ENCODE data around the gene OGDHL. TPM values are rescaled to one million over a fixed set of nuclear protein-coding genes. Genes with fewer than 3 reads are reported as not detected.

The OGDHL gene
- total RNA-seq, 1 donor from 2014 or later = 1.9 TPM

- intact Hi-C loops (cut with DNase I) = no loop called here
Measured at GRCh38 chr10:49709934-49710333, 52.2 kb downstream of the OGDHL start.

GRCh38 chr10:49707585-49707984 is 54.5 kb downstream of the OGDHL start:
- no peak for DNase-seq (ENCODE audit: missing footprints)
- no peak for ATAC-seq
- intact Hi-C loops (cut with DNase I) = no loop called here

More at GRCh38 chr10:49709934-49710333, 52.2 kb downstream of the OGDHL start:
- no peak for ATAC-seq
- no peak for DNase-seq (ENCODE audit: missing footprints)

GRCh38 chr10:49700997-49701396 is 61.1 kb downstream of the OGDHL start:
- intact Hi-C loops (cut with DNase I) = no loop called here
- DNase-seq (ENCODE audit: missing footprints) = no peak
- no peak for ATAC-seq

GRCh38 chr10:49700211-49700610 is 61.9 kb downstream of the OGDHL start:
- DNase-seq (ENCODE audit: missing footprints) (no peak), ATAC-seq (no peak)
- intact Hi-C loops (cut with DNase I) = no loop called here

GRCh38 chr10:49698679-49699078 is 63.4 kb downstream of the OGDHL start:
- no peak for DNase-seq (ENCODE audit: missing footprints)
- no peak for ATAC-seq
- intact Hi-C loops (cut with DNase I) = no loop called here

GRCh38 chr10:49696311-49696710 is 65.8 kb downstream of the OGDHL start:
- DNase-seq (ENCODE audit: missing footprints) (no peak), ATAC-seq (no peak)
- intact Hi-C loops (cut with DNase I) = no loop called here

GRCh38 chr10:49694466-49694865 is 67.7 kb downstream of the OGDHL start:
- intact Hi-C loops (cut with DNase I) = no loop called here
- ATAC-seq (no peak), DNase-seq (ENCODE audit: missing footprints) (no peak)

- intact Hi-C loops (cut with DNase I) = no loop called here
- ATAC-seq (no peak), DNase-seq (ENCODE audit: missing footprints) (no peak)
Measured at GRCh38 chr10:49691588-49691987, 70.5 kb downstream of the OGDHL start.

- DNase-seq (ENCODE audit: missing footprints) (no peak), ATAC-seq (no peak)
- intact Hi-C loops (cut with DNase I) = no loop called here
Measured at GRCh38 chr10:49690698-49691356, 71.3 kb downstream of the OGDHL start.

- DNase-seq (ENCODE audit: missing footprints) = no peak
- ATAC-seq = no peak
- intact Hi-C loops (cut with DNase I) = no loop called here
Measured at GRCh38 chr10:49689882-49690510, 72.1 kb downstream of the OGDHL start.

- ATAC-seq (no peak), DNase-seq (ENCODE audit: missing footprints) (no peak)
- intact Hi-C loops (cut with DNase I) = no loop called here
Measured at GRCh38 chr10:49688920-49689319, 73.2 kb downstream of the OGDHL start.

- intact Hi-C loops (cut with DNase I) = no loop called here
- ATAC-seq (no peak), DNase-seq (ENCODE audit: missing footprints) (no peak)
Measured at GRCh38 chr10:49688261-49688846, 73.8 kb downstream of the OGDHL start.

GRCh38 chr10:49686651-49687050 is 75.5 kb downstream of the OGDHL start:
- no peak for DNase-seq (ENCODE audit: missing footprints)
- no peak for ATAC-seq
- intact Hi-C loops (cut with DNase I) = no loop called here

Other genes with a start within 250 kb of the OGDHL start
- gene ERCC6, start 223.2 kb downstream of the OGDHL start, total RNA-seq = 25.0 TPM
- gene SLC18A3, start 152.0 kb downstream of the OGDHL start, total RNA-seq = not detected
- gene CHAT, start 148.3 kb downstream of the OGDHL start, total RNA-seq = not detected
- not detected for gene C10orf53, start 82.7 kb downstream of the OGDHL start, total RNA-seq
- 20.4 TPM for gene PARG, start 179.7 kb upstream of the OGDHL start, total RNA-seq
- gene TIMM23B, start 179.7 kb upstream of the OGDHL start, total RNA-seq = 13.6 TPM
- gene AGAP6, start 226.1 kb upstream of the OGDHL start, total RNA-seq = 2.8 TPM

All from Right ventricle myocardium inferior (tissue), 1 donor.